C4-2B (cell line): ENCODE measurements around the gene TCFL5.

Experiments
- CTCF ChIP-seq: fragments of 450-650 bp; conservative IDR thresholded peaks from 2 replicates; pipeline ENCODE4 v1.5.1; 2017; ENCODE audit warnings: mild to moderate bottlenecking
- ZFX ChIP-seq: fragments of 450-650 bp; IDR thresholded peaks from 2 replicates; pipeline ENCODE4 v1.6.1; 2017

- no peak for TF ChIP-seq CTCF
- no peak for TF ChIP-seq ZFX
Measured at GRCh38 chr20:62821726-62822210, 39.9 kb downstream of the TCFL5 start.
